Measurements from ENCODE around the gene KLHL15. TPM values are rescaled to one million over a fixed set of nuclear protein-coding genes. Genes with fewer than 3 reads are reported as not detected.

KLHL15 gene
- total RNA-seq, 2 experiments from 2014 or later = 9.3 TPM

DNA sequence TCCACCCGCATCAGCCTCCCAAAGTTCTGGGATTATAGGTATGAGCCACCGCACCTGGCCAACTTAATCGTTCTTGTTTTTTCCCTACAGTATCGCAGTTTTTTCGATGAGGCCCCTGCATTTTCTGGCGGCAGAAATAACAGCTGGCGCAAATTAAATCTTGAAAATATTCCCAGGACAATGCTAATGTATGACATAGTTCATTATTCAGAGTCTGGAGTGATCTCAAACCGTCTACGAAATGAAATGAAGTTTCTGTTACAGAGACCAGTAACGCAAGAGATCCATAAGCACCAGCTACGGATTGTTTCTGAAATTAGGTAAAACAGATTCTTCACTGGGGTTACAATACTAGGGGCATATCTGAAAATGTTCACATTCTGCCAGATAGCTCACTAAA lies 91.9 kb downstream of the KLHL15 start:
- DNase-seq = no peak
- ChIA-PET CTCF (no interaction called here), POLR2A (no interaction called here)
- peaks cover 15% of the 10 kb centered on the region for H3K4me1 Mint-ChIP-seq
- no peaks in the 10 kb centered on the region for H3K27me3 Mint-ChIP-seq
- no peaks in the 10 kb centered on the region for H3K36me3 Mint-ChIP-seq (ENCODE audit: low read depth)
- no peak overlapping the region for H3K27ac Mint-ChIP-seq
- no peaks in the 10 kb centered on the region for H3K9me3 Mint-ChIP-seq
- no peak overlapping the region for H3K4me3 Mint-ChIP-seq

Other genes starting within 250 kb of the KLHL15 start
- gene SAT1, start 244.0 kb downstream of the KLHL15 start, total RNA-seq = 100 to 1,000 TPM; 205 to 218 TPM
- gene APOO, start 119.2 kb downstream of the KLHL15 start, total RNA-seq = 10 to 100 TPM; 25.1 to 26.3 TPM
- not detected for gene CXorf58, start 119.2 kb downstream of the KLHL15 start, total RNA-seq
- 100 to 1,000 TPM; 172 to 179 TPM for gene EIF2S3, start 27.8 kb upstream of the KLHL15 start, total RNA-seq
- gene ZFX, start 122.5 kb upstream of the KLHL15 start, total RNA-seq = 10 to 100 TPM; 40.8 to 43.3 TPM